Fibroblast of mammary gland (primary cell): ENCODE results near the gene DPH6.

Experiments
- DNase-seq: peaks from one replicate; pipeline ENCODE4 v3.0.0-alpha.2; 2010; ENCODE audit warnings: low read depth
- H3K4me3 ChIP-seq: 2 replicates; pipeline ENCODE4 v1.5.1; 2011; ENCODE audit warnings: low read depth, mild to moderate bottlenecking, low read length, moderate library complexity; ENCODE audit not compliant: control insufficient read depth
- TF ChIP-seq, protein P1 (sequence below): conservative IDR thresholded peaks from 2 replicates; pipeline ENCODE4 v1.5.1; 2011; ENCODE audit warnings: low read depth, low read length, inconsistent platforms; ENCODE audit not compliant: control insufficient read depth, insufficient read depth

Gene DPH6

DNA sequence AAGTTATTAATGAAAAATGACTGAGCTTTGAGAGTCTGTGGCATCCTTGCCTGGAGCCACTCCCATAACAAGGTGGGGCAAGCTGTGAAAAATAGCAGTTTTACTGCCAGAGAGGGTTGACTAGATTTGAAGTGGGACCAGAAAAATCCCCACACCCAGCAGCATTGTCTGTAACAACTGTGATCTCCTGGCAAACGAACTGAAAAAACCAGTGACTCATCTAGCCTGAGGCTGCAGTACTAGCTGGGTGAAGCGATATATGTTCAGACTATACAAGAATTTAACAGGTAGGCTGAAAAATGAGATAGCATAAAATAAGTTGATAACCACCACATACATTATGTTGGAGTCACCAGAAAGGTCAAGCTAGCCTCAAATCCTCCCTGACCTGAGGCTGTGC is 64.0 kb downstream of the DPH6 start:
- peak; percentile 68 for DNase-seq

DNA sequence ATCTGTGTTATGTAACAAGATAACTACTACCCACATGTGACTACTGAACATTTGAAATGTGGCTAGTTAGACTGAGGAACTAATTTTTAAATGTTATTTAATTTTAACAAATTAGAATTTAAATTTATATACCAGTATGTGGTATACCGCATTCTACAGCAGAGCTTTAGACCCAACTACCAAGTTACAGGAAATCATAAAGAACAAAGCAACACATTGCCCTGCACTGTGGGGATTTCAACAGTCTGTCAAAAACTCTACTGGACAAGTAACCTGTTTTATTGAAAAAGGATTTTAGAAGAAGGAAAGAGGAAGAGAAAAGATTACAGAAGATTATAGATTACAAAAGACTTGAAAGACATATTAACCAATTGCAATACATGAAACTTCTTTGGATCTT is 64.9 kb downstream of the DPH6 start:
- TF ChIP-seq, protein P1, sequence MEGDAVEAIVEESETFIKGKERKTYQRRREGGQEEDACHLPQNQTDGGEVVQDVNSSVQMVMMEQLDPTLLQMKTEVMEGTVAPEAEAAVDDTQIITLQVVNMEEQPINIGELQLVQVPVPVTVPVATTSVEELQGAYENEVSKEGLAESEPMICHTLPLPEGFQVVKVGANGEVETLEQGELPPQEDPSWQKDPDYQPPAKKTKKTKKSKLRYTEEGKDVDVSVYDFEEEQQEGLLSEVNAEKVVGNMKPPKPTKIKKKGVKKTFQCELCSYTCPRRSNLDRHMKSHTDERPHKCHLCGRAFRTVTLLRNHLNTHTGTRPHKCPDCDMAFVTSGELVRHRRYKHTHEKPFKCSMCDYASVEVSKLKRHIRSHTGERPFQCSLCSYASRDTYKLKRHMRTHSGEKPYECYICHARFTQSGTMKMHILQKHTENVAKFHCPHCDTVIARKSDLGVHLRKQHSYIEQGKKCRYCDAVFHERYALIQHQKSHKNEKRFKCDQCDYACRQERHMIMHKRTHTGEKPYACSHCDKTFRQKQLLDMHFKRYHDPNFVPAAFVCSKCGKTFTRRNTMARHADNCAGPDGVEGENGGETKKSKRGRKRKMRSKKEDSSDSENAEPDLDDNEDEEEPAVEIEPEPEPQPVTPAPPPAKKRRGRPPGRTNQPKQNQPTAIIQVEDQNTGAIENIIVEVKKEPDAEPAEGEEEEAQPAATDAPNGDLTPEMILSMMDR: no peak
- no peak for DNase-seq
- H3K4me3 ChIP-seq: no peak overlapping the region

More for the DNA sequence above, 64.0 kb downstream of the DPH6 start:
- TF ChIP-seq, protein P1: no peak
- H3K4me3 ChIP-seq: no peak overlapping the region

DNA sequence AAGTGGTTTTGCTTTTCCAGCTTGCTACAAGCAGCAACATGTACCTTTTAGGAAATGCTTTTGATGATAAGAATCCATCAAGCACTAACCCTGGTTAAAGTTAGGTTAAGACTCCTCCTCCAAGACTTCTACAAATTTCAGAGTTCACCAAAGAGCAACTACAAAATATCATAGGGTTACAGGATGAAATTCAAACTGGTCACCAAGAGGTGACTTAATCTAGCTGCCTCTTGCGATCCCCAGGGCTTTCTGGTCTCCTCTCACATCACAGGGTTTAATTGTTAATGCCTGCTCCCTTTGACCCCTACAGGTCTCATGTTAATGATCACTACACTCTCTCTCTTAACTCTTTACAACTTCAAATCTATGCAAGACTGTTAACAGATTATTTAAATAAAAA is 66.5 kb downstream of the DPH6 start:
- DNase-seq: no peak
- TF ChIP-seq, protein P1: no peak
- no peak overlapping the region for H3K4me3 ChIP-seq

DNA sequence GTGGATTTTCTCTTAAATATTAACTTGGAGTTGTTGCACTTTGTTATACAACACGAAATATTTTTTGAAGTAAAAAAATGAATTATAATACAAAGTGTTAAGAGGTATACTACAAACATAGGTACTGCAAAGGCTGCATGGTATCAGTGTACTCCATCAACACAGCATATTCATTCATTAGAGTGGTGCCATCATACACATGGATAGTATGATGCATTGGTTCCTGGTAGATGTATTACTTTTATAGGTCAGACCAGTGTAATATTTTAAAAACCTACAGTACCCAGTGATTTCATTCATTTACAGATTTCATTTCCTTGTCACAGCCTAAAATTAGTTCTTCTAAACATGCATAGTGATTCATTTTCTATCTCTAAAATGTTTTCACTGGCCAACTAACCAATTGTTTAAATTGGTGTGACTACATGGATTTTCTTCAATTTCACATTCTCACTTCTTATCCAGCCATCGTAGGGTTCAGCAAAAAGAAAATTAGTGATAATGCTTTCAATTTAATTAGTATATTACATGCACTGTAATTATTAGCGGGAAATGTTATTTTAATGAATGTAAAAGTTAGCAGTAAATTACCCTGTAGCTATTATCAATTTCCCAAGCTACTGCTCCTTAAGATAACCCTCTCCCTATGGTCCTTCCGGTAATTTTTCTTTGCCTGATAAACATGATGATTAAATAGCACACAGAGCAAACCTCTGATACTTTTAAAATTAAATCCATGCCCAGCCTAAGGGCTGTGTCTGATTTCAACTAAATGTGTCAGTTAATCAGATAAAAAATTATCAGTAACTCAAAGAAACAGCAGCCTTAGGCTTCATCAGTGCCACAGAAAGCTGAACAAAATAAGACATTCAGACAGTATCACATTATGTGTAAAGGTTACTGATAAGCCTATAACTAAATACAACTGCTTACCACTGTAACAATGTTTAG is 68.4 kb downstream of the DPH6 start:
- H3K4me3 ChIP-seq: no peak overlapping the region
- TF ChIP-seq, protein P1: no peak
- no peak for DNase-seq

DNA sequence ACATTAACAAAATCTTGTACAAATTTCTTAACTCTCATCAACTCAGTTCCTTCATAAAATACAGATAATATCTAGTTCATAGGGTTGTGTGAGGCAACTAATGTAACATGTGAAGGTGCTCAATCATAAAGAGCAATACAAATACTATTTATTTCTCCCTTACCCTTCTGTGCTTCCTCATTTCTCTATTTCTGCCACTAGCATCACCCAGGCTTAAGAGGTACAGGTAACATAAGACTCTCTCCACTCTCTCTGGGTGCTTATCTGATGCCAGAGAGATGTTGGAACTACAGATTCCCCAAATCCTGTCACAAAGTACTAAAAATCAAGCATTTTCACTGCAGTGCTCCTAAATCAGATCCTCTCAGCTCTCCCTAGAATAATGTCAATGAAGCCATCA is 74.9 kb downstream of the DPH6 start:
- TF ChIP-seq, protein P1: no peak
- no peak for DNase-seq
- H3K4me3 ChIP-seq: no peak overlapping the region

DNA sequence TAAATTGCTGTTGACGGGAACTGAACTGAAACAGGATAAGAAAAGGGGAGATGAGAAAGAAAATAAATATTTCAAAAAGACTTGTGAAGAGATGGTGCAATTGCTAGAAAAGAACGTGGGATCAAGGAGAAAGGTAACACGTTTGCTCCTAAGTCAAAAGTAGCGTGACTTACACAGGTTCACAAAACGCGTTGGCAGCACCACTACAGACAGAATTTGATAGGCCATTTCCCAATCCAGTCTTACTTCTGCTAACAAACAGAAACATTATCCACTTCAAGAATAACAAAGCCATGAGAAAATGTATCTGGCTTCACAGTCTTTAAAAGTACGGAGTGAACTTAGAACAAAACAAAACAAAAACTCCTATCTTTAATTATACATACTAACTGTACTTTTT is 75.5 kb downstream of the DPH6 start:
- DNase-seq: no peak
- no peak overlapping the region for H3K4me3 ChIP-seq
- TF ChIP-seq, protein P1: no peak
